ENCODE data around the gene ZNF324B. TPM values are rescaled to one million over a fixed set of nuclear protein-coding genes. Genes with fewer than 3 reads are reported as not detected.
"Not testable (repeated sequence)": the region's sequence is repeated elsewhere in the genome, so short reads cannot be mapped to it uniquely, and the experiment has no call there.

The ZNF324B gene
- total RNA-seq, 1 experiment from 2014 or later, result 4.6 TPM

GRCh38 chr19:58469241-58470013 lies 18.0 kb downstream of the ZNF324B start:
- Histone ChIP-seq H3K4me3 (ENCODE audit: low read depth, low read length) (no peak overlapping the region), H3K9me3 (no peaks in the 10 kb centered on the region), H3K27me3 (replicated peaks; ENCODE audit: control insufficient read depth, insufficient read depth, low read length) (no peaks in the 10 kb centered on the region), H3K36me3 (ENCODE audit: control insufficient read depth, insufficient read depth, low read length) (peaks cover 1% of the 10 kb centered on the region; the same call in 1 of the 2 replicates), H3K4me1 (no peaks in the 10 kb centered on the region)
- BruUV-seq (replicated peaks), result no TSS peak
- H3K36me3 Mint-ChIP-seq (ENCODE audit: insufficient read depth, unreplicated experiment), result peaks cover 41% of the 10 kb centered on the region
- no peak overlapping the region for H3K27ac Mint-ChIP-seq (ENCODE audit: unreplicated experiment)
- no peaks in the 10 kb centered on the region for H3K27me3 Mint-ChIP-seq (ENCODE audit: insufficient read depth, unreplicated experiment)
- no peak overlapping the region for H3K4me3 Mint-ChIP-seq (ENCODE audit: unreplicated experiment)
- DNase-seq, result no peak
- POLR2A ChIA-PET, result no interaction called here
- CTCF ChIA-PET, result no interaction called here
- intact Hi-C loops (cut with micrococcal nuclease; ENCODE audit: unreplicated experiment), result loop anchor here (5.0 kb wide), 1 partner anchor 467 kb away; the partner anchor contains the start of gene ZNF606
- H3K4me1 Mint-ChIP-seq (ENCODE audit: low read depth, unreplicated experiment), result peaks cover 11% of the 10 kb centered on the region
- TF ChIP-seq CTCF (IDR thresholded peaks at IDR 0.05; ENCODE audit: insufficient read depth in 1 of 2, low read depth in 1 of 2, low read length in 1 of 2, severe bottlenecking in 1 of 2, unreplicated experiment in 1 of 2), result no peak
- no peaks in the 10 kb centered on the region for H3K9me3 Mint-ChIP-seq (ENCODE audit: unreplicated experiment)

GRCh38 chr19:58470837-58471543 lies 19.6 kb downstream of the ZNF324B start:
- POLR2A ChIA-PET; H3K27me3 ChIP-seq (replicated peaks; ENCODE audit: control insufficient read depth, insufficient read depth, low read length); H3K9me3 Mint-ChIP-seq (ENCODE audit: unreplicated experiment); DNase-seq; H3K36me3 ChIP-seq (ENCODE audit: control insufficient read depth, insufficient read depth, low read length); intact Hi-C loops (cut with micrococcal nuclease; ENCODE audit: unreplicated experiment); H3K27ac Mint-ChIP-seq (ENCODE audit: unreplicated experiment); H3K4me3 Mint-ChIP-seq (ENCODE audit: unreplicated experiment); H3K4me1 ChIP-seq; CTCF ChIA-PET; H3K9me3 ChIP-seq; BruUV-seq (replicated peaks); H3K4me3 ChIP-seq (ENCODE audit: low read depth, low read length); H3K27me3 Mint-ChIP-seq (ENCODE audit: insufficient read depth, unreplicated experiment): not testable (repeated sequence)
- Mint-ChIP-seq H3K4me1 (ENCODE audit: low read depth, unreplicated experiment) (peaks cover 11% of the 10 kb centered on the region), H3K36me3 (ENCODE audit: insufficient read depth, unreplicated experiment) (peaks cover 53% of the 10 kb centered on the region)

- DNase-seq, result no peak
- ChIA-PET CTCF (no interaction called here), POLR2A (no interaction called here)
- intact Hi-C loops (cut with micrococcal nuclease; ENCODE audit: unreplicated experiment), result no loop called here
- Histone ChIP-seq H3K36me3 (ENCODE audit: control insufficient read depth, insufficient read depth, low read length) (peaks cover 1% of the 10 kb centered on the region; the same call in 1 of the 2 replicates), H3K4me1 (no peaks in the 10 kb centered on the region; the same call in 1 of the 2 replicates), H3K4me3 (ENCODE audit: low read depth, low read length) (no peak overlapping the region), H3K9me3 (no peaks in the 10 kb centered on the region), H3K27me3 (replicated peaks; ENCODE audit: control insufficient read depth, insufficient read depth, low read length) (no peaks in the 10 kb centered on the region)
- H3K9me3 Mint-ChIP-seq (ENCODE audit: unreplicated experiment), result no peaks in the 10 kb centered on the region
- H3K4me1 Mint-ChIP-seq (ENCODE audit: low read depth, unreplicated experiment), result peaks cover 11% of the 10 kb centered on the region
- no TSS peak for BruUV-seq (replicated peaks)
- H3K36me3 Mint-ChIP-seq (ENCODE audit: insufficient read depth, unreplicated experiment), result peaks cover 53% of the 10 kb centered on the region
- no peak for TF ChIP-seq CTCF (IDR thresholded peaks at IDR 0.05; ENCODE audit: insufficient read depth in 1 of 2, low read depth in 1 of 2, low read length in 1 of 2, severe bottlenecking in 1 of 2, unreplicated experiment in 1 of 2)
- no peaks in the 10 kb centered on the region for H3K27me3 Mint-ChIP-seq (ENCODE audit: insufficient read depth, unreplicated experiment)
- H3K27ac Mint-ChIP-seq (ENCODE audit: unreplicated experiment), result no peak overlapping the region
- H3K4me3 Mint-ChIP-seq (ENCODE audit: unreplicated experiment), result no peak overlapping the region
These were observed 20.3 kb downstream of the ZNF324B start for GRCh38 chr19:58471736-58472135.
